Right lung (tissue), 10 donors: ENCODE data around the gene ITGB3BP. TPM values are rescaled to one million over a fixed set of nuclear protein-coding genes. Genes with fewer than 3 reads are reported as not detected.
"Not testable (repeated sequence)": the region's sequence is repeated elsewhere in the genome, so short reads cannot be mapped to it uniquely, and the experiment has no call there.

ENCODE experiments used
- DNase-seq, 2 donors: peaks; one replicate each; pipeline ENCODE4 v3.0.0-alpha.2; 2013
- long read RNA-seq, 8 donors: transcript quantifications; one replicate each; lab custom pipeline, GENCODE V29; 2026
- polyA plus RNA-seq, 5 donors: library from polyadenylated mRNA; unstranded; fragments of 120-200 nt; gene quantifications; one replicate each; pipeline versions ENCODE4 v1.2.1 to v1.2.3, GENCODE V29; 2013; ENCODE audit warnings: inconsistent platforms in 1 of 5, low replicate concordance in 1 of 5; ENCODE audit not compliant: insufficient read length in 5 of 5, insufficient read depth in 1 of 5

The ITGB3BP gene
- polyA plus RNA-seq = 10 to 100 TPM; 42.3 to 94.1 (median 72.6) TPM
- long read RNA-seq, donor 1, transcript ITGB3BP-212 (10 exons, 1,285 nt) = minor isoform, 9 of 115 reads
- long read RNA-seq, donor 1, transcript ITGB3BP-201 (9 exons, 948 nt) = major isoform, 29 of 115 reads
- long read RNA-seq, donor 1, partial matches to known transcripts = 61 of 115 reads
- long read RNA-seq, donor 1, other reads (novel, unspliced or antisense) = 12 of 115 reads
- long read RNA-seq, donor 2, transcript ITGB3BP-212 (10 exons, 1,285 nt) = major isoform, 11 of 20 reads
- long read RNA-seq, donor 2, transcript ITGB3BP-201 (9 exons, 948 nt) = minor isoform, 8 of 20 reads
- long read RNA-seq, donor 2, partial matches to known transcripts = 0 of 20 reads
- long read RNA-seq, donor 2, other reads (novel, unspliced or antisense) = 0 of 20 reads
- long read RNA-seq, donor 3, transcript ITGB3BP-201 (9 exons, 948 nt) = major isoform, 17 of 30 reads
- long read RNA-seq, donor 3, transcript ITGB3BP-212 (10 exons, 1,285 nt) = minor isoform, 8 of 30 reads
- long read RNA-seq, donor 3, partial matches to known transcripts = 0 of 30 reads
- long read RNA-seq, donor 3, other reads (novel, unspliced or antisense) = 0 of 30 reads
- long read RNA-seq, donor 4, transcript ITGB3BP-201 (9 exons, 948 nt) = major isoform, 5 of 40 reads
- long read RNA-seq, donor 4, partial matches to known transcripts = 32 of 40 reads
- long read RNA-seq, donor 4, other reads (novel, unspliced or antisense) = 0 of 40 reads
- long read RNA-seq, donor 5, transcript ITGB3BP-212 (10 exons, 1,285 nt) = minor isoform, 17 of 98 reads
- long read RNA-seq, donor 5, transcript ITGB3BP-214 (2 exons, 589 nt) = minor isoform, 8 of 98 reads
- long read RNA-seq, donor 5, transcript ITGB3BP-201 (9 exons, 948 nt) = major isoform, 23 of 98 reads
- long read RNA-seq, donor 5, partial matches to known transcripts = 47 of 98 reads
- long read RNA-seq, donor 5, other reads (novel, unspliced or antisense) = 0 of 98 reads
- long read RNA-seq, donor 6, transcript ITGB3BP-212 (10 exons, 1,285 nt) = minor isoform, 7 of 144 reads
- long read RNA-seq, donor 6, transcript ITGB3BP-201 (9 exons, 948 nt) = major isoform, 16 of 144 reads
- long read RNA-seq, donor 6, partial matches to known transcripts = 88 of 144 reads
- long read RNA-seq, donor 6, other reads (novel, unspliced or antisense) = 32 of 144 reads
- long read RNA-seq, donor 7, transcript ITGB3BP-201 (9 exons, 948 nt) = major isoform, 9 of 93 reads
- long read RNA-seq, donor 7, partial matches to known transcripts = 50 of 93 reads
- long read RNA-seq, donor 7, other reads (novel, unspliced or antisense) = 33 of 93 reads
- long read RNA-seq, donor 8, transcript ITGB3BP-201 (9 exons, 948 nt) = major isoform, 6 of 74 reads
- long read RNA-seq, donor 8, transcript ITGB3BP-212 (10 exons, 1,285 nt) = major isoform, 6 of 74 reads
- long read RNA-seq, donor 8, partial matches to known transcripts = 47 of 74 reads
- long read RNA-seq, donor 8, other reads (novel, unspliced or antisense) = 14 of 74 reads

- peak; percentile 92 for DNase-seq
Observed at GRCh38 chr1:63522891-63523728, at the start of gene ITGB3BP, which contains the start of gene EFCAB7. Gene ITGB3BP, minus strand, starts transcription at chr1:63523225. Its CDS starts 92 bp downstream, at chr1:63523133. Gene EFCAB7, plus strand, starts transcription at chr1:63523525. Its CDS starts 2,048 bp downstream, at chr1:63525573.

- not testable (repeated sequence) for DNase-seq
Observed at GRCh38 chr1:63572686-63573085, 49.7 kb upstream of the ITGB3BP start.

GRCh38 chr1:63569640-63570316 is 46.8 kb upstream of the ITGB3BP start:
- DNase-seq = no peak

GRCh38 chr1:63569068-63569467 is 46.0 kb upstream of the ITGB3BP start:
- DNase-seq = no peak

GRCh38 chr1:63563745-63564144 is 40.7 kb upstream of the ITGB3BP start:
- DNase-seq = no peak

GRCh38 chr1:63559357-63559756 is 36.3 kb upstream of the ITGB3BP start:
- no peak for DNase-seq

GRCh38 chr1:63557365-63557987 is 34.5 kb upstream of the ITGB3BP start:
- peak; percentile 11 to 16 for DNase-seq

GRCh38 chr1:63555480-63555879 is 32.5 kb upstream of the ITGB3BP start:
- no peak for DNase-seq

- DNase-seq = no peak
Observed at GRCh38 chr1:63548877-63549276, 25.9 kb upstream of the ITGB3BP start.

- no peak for DNase-seq
Observed at GRCh38 chr1:63548303-63548702, 25.3 kb upstream of the ITGB3BP start.

GRCh38 chr1:63547621-63548294 is 24.7 kb upstream of the ITGB3BP start:
- no peak for DNase-seq

GRCh38 chr1:63545780-63546179 is 22.8 kb upstream of the ITGB3BP start:
- no peak for DNase-seq

- peak in 1 of 2 donors; percentile 1 for DNase-seq
Observed at GRCh38 chr1:63537940-63538339, 14.9 kb upstream of the ITGB3BP start.

GRCh38 chr1:63537006-63537405 is 14.0 kb upstream of the ITGB3BP start:
- no peak for DNase-seq

GRCh38 chr1:63534406-63534805 is 11.4 kb upstream of the ITGB3BP start:
- DNase-seq = no peak

- no peak for DNase-seq
Observed at GRCh38 chr1:63533931-63534330, 10.9 kb upstream of the ITGB3BP start.

- DNase-seq = no peak
Observed at GRCh38 chr1:63532727-63533126, 9.7 kb upstream of the ITGB3BP start.

GRCh38 chr1:63524201-63524600 is 1.2 kb upstream of the ITGB3BP start:
- no peak for DNase-seq
